GM18858 (cell line): Measurements from ENCODE around the gene AJUBA.
"Not testable (repeated sequence)": the region's sequence is repeated elsewhere in the genome, so short reads cannot be mapped to it uniquely, and the experiment has no call there.

Source experiments
- ATAC-seq: cut with Tn5 transposase; IDR thresholded peaks from one replicate; pipeline ENCODE4 v1.9.1; 2021; ENCODE audit not compliant: unreplicated experiment

The AJUBA gene

GRCh38 chr14:22952418-22952817 is 29.9 kb downstream of the AJUBA start:
- ATAC-seq = no peak

GRCh38 chr14:22951795-22952194 is 30.6 kb downstream of the AJUBA start:
- not testable (repeated sequence) for ATAC-seq

GRCh38 chr14:22945642-22946041 is 36.7 kb downstream of the AJUBA start:
- ATAC-seq = no peak

- no peak for ATAC-seq
These were observed 42.7 kb downstream of the AJUBA start for GRCh38 chr14:22939684-22940083.

- ATAC-seq = no peak
These were observed 47.2 kb downstream of the AJUBA start for GRCh38 chr14:22935156-22935555.

GRCh38 chr14:22932146-22932545 is 50.2 kb downstream of the AJUBA start:
- ATAC-seq = no peak

GRCh38 chr14:22929961-22930364 is 52.4 kb downstream of the AJUBA start:
- ATAC-seq = no peak

- peak; percentile 86 for ATAC-seq
These were observed 53.0 kb downstream of the AJUBA start, which contains the start of gene PRMT5 for GRCh38 chr14:22929104-22929960. TSS of gene PRMT5 (minus strand) at chr14:22929376. CDS start at chr14:22929361, 15 bp downstream.

GRCh38 chr14:22928237-22929103 is 53.9 kb downstream of the AJUBA start:
- ATAC-seq = no peak

GRCh38 chr14:22926316-22926715 is 56.0 kb downstream of the AJUBA start:
- ATAC-seq = no peak

- ATAC-seq = no peak
These were observed 56.8 kb downstream of the AJUBA start for GRCh38 chr14:22925513-22925912.

- no peak for ATAC-seq
These were observed 58.6 kb downstream of the AJUBA start for GRCh38 chr14:22923746-22924145.

- ATAC-seq = no peak
These were observed 60.1 kb downstream of the AJUBA start for GRCh38 chr14:22922294-22922693.
